ENCODE data around the gene RUSF1.

DNA sequence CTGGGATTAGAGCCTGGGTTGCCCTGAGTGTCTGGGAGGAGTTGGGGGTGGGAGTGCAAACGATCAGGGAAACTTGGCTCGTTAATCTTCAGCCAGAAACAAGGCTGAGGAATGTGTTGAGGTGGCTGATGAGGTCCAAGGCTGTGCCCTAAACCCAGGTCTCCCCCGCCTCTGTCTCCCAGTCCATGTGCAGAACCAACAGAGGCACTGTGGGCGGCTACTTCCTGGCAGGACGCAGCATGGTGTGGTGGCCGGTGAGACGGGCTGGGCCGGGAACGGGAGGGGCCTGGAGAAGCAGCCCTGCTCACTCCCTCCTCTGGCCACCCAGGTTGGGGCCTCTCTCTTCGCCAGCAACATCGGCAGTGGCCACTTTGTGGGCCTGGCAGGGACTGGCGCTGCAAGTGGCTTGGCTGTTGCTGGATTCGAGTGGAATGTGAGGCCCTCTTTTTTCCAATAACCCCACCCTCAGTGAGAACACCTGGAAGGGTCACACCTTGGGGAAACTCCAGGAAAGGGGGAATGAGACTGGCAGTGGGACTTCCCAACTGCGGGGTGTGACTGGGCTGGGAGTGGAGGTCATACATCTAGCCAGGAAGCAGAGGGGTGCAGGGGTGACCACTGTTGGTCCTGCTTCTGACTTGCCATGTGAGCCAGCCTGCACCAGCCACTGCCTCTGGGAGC lies 23.6 kb downstream of the RUSF1 start:
- TF ChIP-seq, protein P1, sequence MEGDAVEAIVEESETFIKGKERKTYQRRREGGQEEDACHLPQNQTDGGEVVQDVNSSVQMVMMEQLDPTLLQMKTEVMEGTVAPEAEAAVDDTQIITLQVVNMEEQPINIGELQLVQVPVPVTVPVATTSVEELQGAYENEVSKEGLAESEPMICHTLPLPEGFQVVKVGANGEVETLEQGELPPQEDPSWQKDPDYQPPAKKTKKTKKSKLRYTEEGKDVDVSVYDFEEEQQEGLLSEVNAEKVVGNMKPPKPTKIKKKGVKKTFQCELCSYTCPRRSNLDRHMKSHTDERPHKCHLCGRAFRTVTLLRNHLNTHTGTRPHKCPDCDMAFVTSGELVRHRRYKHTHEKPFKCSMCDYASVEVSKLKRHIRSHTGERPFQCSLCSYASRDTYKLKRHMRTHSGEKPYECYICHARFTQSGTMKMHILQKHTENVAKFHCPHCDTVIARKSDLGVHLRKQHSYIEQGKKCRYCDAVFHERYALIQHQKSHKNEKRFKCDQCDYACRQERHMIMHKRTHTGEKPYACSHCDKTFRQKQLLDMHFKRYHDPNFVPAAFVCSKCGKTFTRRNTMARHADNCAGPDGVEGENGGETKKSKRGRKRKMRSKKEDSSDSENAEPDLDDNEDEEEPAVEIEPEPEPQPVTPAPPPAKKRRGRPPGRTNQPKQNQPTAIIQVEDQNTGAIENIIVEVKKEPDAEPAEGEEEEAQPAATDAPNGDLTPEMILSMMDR (IDR thresholded peaks at IDR 0.05; ENCODE audit: insufficient read depth, low read length, poor library complexity, severe bottlenecking) = no peak
- no peak for TF ChIP-seq EZH2phosphoT487 (conservative IDR thresholded peaks at IDR 0.05; ENCODE audit: low read length)
